GM12892 (cell line): ENCODE measurements around the gene RNF123. TPM values are rescaled to one million over a fixed set of nuclear protein-coding genes. Genes with fewer than 3 reads are reported as not detected.

ENCODE experiments used
- DNase-seq: peaks from one replicate; pipeline ENCODE4 v3.0.0; 2011; ENCODE audit not compliant: insufficient read length
- FAIRE-seq: peaks from 2 replicates; lab custom pipeline; 2011; peaks lifted over from hg19 to GRCh38; lab: Jason Lieb, UNC
- POLR2A ChIP-seq: IDR thresholded peaks from 2 replicates; pipeline ENCODE4 v1.6.1; 2011; ENCODE audit warnings: low read depth, low read length, control low read depth
- POLR2AphosphoS5 ChIP-seq: IDR thresholded peaks from 2 replicates; pipeline ENCODE4 v1.6.1; 2011; ENCODE audit warnings: low read depth, low read length, control low read depth
- TAF1 ChIP-seq: IDR thresholded peaks from 2 replicates; pipeline ENCODE4 v1.6.1; 2011; ENCODE audit warnings: low read depth, mild to moderate bottlenecking, control low read depth, low read length, borderline replicate concordance
- polyA plus RNA-seq: library from polyadenylated mRNA; unstranded; fragments of >200 nt; gene quantifications from one replicate; pipeline ENCODE4 v1.2.1, GENCODE V29; 2012; ENCODE audit warnings: missing spikeins, inconsistent platforms; ENCODE audit not compliant: missing spikeins

RNF123 gene
- polyA plus RNA-seq: 6.4 TPM

DNA sequence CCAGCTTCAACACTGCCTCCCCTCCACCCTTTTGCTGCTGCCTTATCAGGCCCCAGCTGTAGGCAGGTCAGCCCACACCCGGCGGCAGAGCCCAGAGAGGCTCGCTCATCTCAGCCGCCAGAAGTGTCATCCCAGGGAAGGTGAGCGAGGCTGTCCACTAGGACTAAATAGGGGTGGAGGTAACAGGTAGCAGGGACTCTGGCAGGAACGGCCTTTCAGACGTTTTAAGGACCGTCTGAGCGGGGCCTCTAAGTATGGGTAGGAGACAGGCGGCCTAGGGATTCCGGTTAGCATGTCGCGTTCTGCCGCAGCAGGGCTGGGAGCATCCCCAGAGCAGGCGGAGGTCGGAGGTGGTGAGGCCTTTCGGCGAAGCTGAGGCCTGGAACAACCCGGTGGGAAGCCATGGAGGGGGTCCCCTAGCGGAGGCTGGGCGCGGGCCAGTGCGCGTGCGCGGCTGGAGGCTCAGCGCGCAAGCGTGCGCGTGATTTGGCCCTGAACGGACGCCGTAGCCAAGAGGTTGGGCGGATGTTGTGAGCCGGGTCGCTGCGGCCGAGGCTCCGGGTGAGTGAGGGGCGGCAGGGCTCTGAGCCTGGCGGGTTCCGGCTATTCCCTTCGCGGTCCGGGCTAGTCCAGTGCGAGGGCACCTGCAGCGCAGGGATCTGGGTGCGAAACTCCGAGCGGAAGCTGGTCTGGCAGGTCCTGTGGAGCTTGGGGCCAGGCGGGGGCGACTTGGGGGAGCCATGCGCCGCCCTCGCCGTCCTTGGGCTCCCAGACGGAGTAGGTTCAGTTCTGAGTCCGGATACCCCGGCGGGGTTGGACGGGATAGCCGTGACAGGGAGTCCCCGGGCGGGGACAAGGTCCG lies at the start of gene RNF123, which contains the start of gene MST1:
TSS of gene RNF123 (plus strand) at position 512 of the 862 bp plus-strand sequence. CDS start 1,609 bp downstream, outside the sequence.
TSS of gene MST1 (minus strand) at position 429 of the 862 bp plus-strand sequence. CDS start 783 bp downstream, outside the sequence.
- peak; percentile 27 for FAIRE-seq
- TF ChIP-seq TAF1: no peak
- peak; percentile 60 for TF ChIP-seq POLR2AphosphoS5
- TF ChIP-seq POLR2A: peak; percentile 66; the same call in 1 of the 2 replicates
- peak; percentile 98 for DNase-seq

DNA sequence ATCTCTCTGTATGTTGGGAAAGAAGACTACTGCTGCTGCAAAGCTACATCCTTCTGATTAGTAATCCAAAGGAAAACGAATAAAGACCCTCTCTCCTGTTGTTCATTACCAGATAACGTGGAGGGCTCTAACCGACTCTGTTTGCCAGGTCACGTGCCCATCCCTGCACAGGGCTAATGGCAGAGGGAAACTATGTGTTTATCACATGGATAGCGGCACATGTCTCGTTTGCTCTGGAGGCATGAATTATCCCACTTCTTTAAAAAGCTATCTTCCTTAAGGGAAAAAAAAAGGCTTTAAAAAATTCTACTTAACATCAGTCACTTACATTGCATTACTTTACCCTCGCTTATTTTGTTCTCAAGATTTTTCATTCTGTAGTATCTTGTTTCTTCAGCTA lies 48.1 kb upstream of the RNF123 start:
- FAIRE-seq: no peak
- no peak for TF ChIP-seq TAF1
- TF ChIP-seq POLR2AphosphoS5: no peak
- TF ChIP-seq POLR2A: no peak
- DNase-seq: no peak

DNA sequence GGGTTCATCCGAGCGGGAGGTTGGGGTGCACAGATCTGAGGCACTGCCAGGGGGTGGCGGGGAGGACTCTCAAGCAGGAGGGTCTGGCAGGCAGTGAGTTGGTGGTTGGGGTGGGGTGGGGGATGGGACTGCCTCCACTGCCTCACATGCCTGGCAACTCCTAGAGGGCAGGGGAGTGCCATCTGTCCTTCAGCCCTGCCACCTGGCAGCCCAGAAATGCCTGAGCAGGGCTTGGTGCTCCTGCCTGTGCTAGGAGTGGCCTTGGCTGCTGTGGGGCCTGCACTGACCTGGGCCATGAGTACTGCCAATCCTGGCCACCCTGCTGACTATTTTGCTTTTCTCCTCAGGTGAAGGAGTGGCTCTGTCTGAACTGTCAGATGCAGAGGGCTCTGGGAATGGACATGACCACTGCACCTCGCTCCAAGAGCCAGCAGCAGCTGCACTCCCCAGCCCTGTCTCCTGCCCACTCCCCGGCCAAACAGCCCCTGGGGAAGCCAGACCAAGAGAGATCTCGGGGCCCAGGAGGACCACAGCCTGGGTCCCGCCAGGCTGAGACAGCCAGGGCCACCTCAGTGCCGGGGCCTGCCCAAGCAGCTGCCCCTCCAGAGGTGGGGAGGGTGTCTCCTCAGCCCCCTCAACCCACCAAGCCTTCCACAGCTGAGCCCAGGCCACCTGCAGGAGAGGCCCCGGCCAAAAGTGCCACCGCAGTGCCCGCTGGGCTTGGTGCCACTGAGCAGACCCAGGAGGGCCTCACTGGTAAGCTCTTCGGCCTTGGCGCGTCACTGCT lies 47.2 kb upstream of the RNF123 start:
- DNase-seq: no peak
- no peak for FAIRE-seq
- TF ChIP-seq POLR2AphosphoS5 (no peak), TAF1 (no peak), POLR2A (no peak)

- no peak for DNase-seq
- TF ChIP-seq POLR2A (no peak), POLR2AphosphoS5 (no peak), TAF1 (no peak)
- FAIRE-seq: no peak
Observed at GRCh38 chr3:49642708-49643145, 46.6 kb upstream of the RNF123 start.

DNA sequence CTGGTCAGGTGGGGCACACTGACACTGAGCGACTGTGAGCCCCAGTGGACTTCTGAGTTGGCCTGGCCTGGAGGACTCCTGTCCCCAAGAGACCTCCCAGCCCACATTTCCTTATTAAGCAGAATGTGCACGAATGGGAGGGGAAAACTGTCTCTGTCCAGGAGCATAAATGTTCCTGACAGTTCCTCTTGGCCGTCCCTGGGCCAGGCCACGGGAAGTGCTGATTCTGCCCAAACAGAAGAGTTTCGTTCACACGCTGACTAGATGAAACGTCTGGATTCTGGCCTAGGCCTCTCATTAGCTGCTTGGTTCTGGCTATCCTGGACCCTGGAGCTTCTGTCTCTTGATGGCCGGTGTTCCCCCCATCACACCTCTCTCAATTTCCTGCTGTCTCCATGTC lies 44.7 kb upstream of the RNF123 start:
- FAIRE-seq (no peak), DNase-seq (no peak)
- TF ChIP-seq POLR2AphosphoS5: no peak
- TF ChIP-seq TAF1: no peak
- TF ChIP-seq POLR2A: no peak

- DNase-seq (no peak), FAIRE-seq (no peak)
- no peak for TF ChIP-seq POLR2AphosphoS5
- TF ChIP-seq TAF1: no peak
- no peak for TF ChIP-seq POLR2A
Observed at GRCh38 chr3:49646236-49646635, 43.1 kb upstream of the RNF123 start.

DNA sequence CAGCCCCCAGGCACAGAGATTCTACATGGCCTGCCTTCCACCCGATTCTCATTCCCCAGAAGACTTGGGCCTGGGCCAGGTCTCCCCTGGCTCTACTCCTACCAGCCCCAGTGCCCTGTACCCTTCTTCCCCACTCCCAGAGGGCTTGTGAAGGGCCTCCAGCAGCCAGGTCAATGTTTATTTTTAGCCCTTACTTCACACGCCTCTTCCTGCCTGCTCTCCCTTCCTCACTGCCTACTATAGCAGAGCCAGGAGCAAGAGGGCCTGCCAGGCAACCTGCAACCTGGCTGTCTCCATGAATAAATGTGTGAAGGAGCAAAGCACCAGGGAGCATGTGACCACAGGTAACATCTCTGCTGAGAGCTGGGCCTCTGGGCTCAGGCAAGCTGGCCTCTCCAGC lies 41.6 kb upstream of the RNF123 start:
- no peak for TF ChIP-seq POLR2AphosphoS5
- TF ChIP-seq POLR2A: no peak
- no peak for TF ChIP-seq TAF1
- FAIRE-seq (peak; percentile 54), DNase-seq (no peak)

- DNase-seq: no peak
- no peak for FAIRE-seq
- TF ChIP-seq POLR2AphosphoS5 (no peak), TAF1 (no peak), POLR2A (no peak)
Observed at GRCh38 chr3:49648354-49649019, 40.9 kb upstream of the RNF123 start.

- DNase-seq: no peak
- TF ChIP-seq POLR2AphosphoS5 (no peak), POLR2A (no peak), TAF1 (no peak)
- FAIRE-seq: no peak
Observed at GRCh38 chr3:49649576-49649975, 39.8 kb upstream of the RNF123 start.

- FAIRE-seq (peak; percentile 90), DNase-seq (no peak)
- TF ChIP-seq POLR2AphosphoS5: no peak
- no peak for TF ChIP-seq POLR2A
- no peak for TF ChIP-seq TAF1
Observed at GRCh38 chr3:49650177-49650576, 39.2 kb upstream of the RNF123 start.

- FAIRE-seq: no peak
- TF ChIP-seq POLR2AphosphoS5 (no peak), POLR2A (no peak), TAF1 (no peak)
- DNase-seq: no peak
Observed at GRCh38 chr3:49650637-49651036, 38.7 kb upstream of the RNF123 start.

GRCh38 chr3:49652218-49652902 lies 37.0 kb upstream of the RNF123 start:
- no peak for TF ChIP-seq POLR2A
- no peak for TF ChIP-seq POLR2AphosphoS5
- TF ChIP-seq TAF1: no peak
- FAIRE-seq (no peak), DNase-seq (no peak)
